Adipose tissue (tissue), 3 donors: ENCODE data around the gene GPR39. TPM values are rescaled to one million over a fixed set of nuclear protein-coding genes. Genes with fewer than 3 reads are reported as not detected.

Experiments used
- H3K27ac ChIP-seq: one replicate; pipeline ENCODE4 v1.5.1; 2013; ENCODE audit warnings: low read depth, low read length
- WGBS, 3 donors: extraction: QIAGEN DNeasy Blood & Tissue Kit; methylation state at CpG; one replicate each; pipeline ENCODE4 v1.1.7; 2013; 5-methylcytosine and 5-hydroxymethylcytosine counted together
- polyA plus RNA-seq, 3 donors: library from polyadenylated mRNA; stranded (reverse); fragments of 200-250 nt; gene quantifications; one replicate each; pipeline ENCODE4 v1.2.3, GENCODE V29; 2013
- donor health status: healthy with polysubstance abuse.
- donor health status: Bipolar disorder and iron deficiency.
- donor health status: healthy.

Gene GPR39
- polyA plus RNA-seq, 3 donors, result 0.54 to 2.9 TPM; not detected in 1

- H3K27ac ChIP-seq, result no peak overlapping the region
- 70 to 76% (median 75%) methylated on average over 4 of the region's 4 CpGs for WGBS, 3 donors
Measured at GRCh38 chr2:132607426-132608090, 191.0 kb downstream of the GPR39 start.

- H3K27ac ChIP-seq, result no peak overlapping the region
- 29 to 70% (median 68%) methylated on average over 6 of the region's 6 CpGs for WGBS, 3 donors
Measured at GRCh38 chr2:132608311-132608710, 191.7 kb downstream of the GPR39 start.

- WGBS, 3 donors, result 49 to 88% (median 87%) methylated on average over 8 of the region's 8 CpGs
Measured at GRCh38 chr2:132609101-132609890, 192.7 kb downstream of the GPR39 start.

GRCh38 chr2:132611719-132612118 lies 195.1 kb downstream of the GPR39 start:
- WGBS, 3 donors, result 47 to 64% (median 64%) methylated on average over 2 of the region's 2 CpGs
- no peak overlapping the region for H3K27ac ChIP-seq

More at GRCh38 chr2:132609101-132609890, 192.7 kb downstream of the GPR39 start:
- no peak overlapping the region for H3K27ac ChIP-seq

GRCh38 chr2:132615329-132616085 lies 198.9 kb downstream of the GPR39 start:
- H3K27ac ChIP-seq, result no peak overlapping the region
- 77 to 85% (median 83%) methylated on average over 5 of the region's 5 CpGs for WGBS, 3 donors

DNA sequence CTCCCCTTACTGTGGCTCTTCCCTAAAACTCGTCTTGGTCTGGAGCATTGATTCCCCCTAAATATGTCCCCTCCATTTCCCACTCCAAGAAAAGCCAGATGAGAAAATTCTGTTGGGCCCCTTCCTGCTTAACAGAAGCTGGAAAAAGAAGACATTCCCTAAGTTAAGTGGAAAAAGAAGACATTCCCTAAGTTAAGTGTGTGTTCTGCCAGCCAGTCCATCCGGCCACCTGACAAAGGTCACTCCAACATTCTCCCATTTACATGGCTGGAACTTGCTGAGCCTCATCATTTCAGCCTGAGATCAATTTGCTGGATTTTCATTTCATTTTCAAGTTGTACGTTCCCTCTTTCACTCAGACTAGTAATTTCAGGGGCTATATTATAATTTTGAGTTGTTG lies 201.4 kb downstream of the GPR39 start:
- no peak overlapping the region for H3K27ac ChIP-seq
- 53 to 67% (median 66%) methylated on average over 3 of the region's 3 CpGs for WGBS, 3 donors

DNA sequence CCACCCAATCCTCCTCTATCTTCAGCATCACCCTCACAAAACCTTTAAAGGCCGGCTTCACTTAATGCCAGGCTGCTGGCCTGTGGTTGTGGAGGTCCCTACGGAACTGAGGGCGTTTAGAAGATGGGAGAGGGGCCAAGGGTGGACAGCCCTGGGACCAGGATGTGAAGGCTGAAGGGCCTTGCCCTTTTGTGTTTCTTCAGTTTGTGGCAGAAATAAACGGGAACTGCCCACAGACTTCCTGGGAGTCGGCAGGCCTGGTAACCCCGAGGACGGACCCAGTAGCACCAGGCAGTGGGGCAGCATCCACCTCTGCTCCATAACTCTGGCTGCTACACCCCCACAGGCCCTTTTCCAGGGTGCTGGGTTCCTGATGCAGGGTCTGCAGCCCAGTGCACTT lies 202.1 kb downstream of the GPR39 start:
- no peak overlapping the region for H3K27ac ChIP-seq
- 73 to 88% (median 76%) methylated on average over 7 of the region's 7 CpGs for WGBS, 3 donors

DNA sequence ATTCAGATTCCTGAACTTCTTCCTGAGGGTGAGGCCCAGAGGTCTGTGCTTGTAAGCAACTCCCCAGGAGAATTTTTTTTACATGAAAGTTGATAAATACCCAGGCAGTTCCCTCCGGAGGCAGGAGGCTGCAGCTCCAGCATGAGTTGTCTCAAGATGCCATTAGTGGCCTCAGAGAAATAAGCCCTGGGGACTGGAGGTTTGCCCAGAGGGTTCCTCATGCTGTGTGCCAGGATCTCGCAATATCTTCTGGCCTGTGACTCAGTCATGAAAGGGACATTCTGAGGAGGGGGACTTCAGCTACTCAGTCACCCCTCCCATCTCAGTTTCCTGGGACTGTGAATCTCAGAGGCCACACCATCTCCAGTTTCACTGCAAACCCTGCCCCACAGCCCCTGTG lies 203.5 kb downstream of the GPR39 start:
- no peak overlapping the region for H3K27ac ChIP-seq
- WGBS, 3 donors, result 43 to 72% (median 63%) methylated on average over 2 of the region's 2 CpGs

DNA sequence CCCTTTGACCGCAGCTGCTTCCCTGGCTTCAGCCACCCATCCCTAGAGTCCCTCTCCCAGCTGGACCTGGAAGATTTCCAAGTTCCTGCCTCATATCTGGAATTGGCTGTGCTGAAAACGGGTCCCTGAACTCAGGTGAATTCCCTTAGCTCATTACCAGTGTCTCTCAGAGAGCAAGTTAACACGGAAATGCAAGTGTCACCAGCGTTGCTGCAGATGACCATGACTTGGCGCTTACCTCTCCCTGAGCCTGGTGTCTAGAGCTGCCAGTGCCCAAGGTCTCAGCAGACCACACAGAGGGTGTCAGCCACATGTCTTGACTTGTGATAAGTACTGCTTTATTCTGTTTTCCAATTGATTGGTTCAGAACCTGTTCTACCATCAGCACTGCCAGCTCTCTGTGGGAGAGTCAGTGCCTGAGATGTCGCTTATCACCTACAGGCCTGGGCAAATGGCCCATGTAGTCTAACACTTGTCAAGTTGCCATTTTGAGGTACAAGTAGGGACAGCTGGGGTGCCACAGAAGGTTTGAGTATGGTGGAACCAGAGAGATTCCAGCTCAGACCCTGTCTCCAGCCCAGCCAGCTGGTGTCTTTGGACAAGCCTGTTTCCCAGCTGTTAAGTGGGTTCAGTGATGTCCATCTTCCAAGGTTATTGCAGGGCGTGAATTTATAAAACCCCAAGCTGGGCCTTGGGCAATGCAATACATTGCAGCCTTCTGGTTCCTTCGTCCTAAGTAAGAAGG lies 204.7 kb downstream of the GPR39 start:
- H3K27ac ChIP-seq, result no peak overlapping the region
- WGBS, 3 donors, result 25 to 68% (median 66%) methylated on average over 8 of the region's 8 CpGs

DNA sequence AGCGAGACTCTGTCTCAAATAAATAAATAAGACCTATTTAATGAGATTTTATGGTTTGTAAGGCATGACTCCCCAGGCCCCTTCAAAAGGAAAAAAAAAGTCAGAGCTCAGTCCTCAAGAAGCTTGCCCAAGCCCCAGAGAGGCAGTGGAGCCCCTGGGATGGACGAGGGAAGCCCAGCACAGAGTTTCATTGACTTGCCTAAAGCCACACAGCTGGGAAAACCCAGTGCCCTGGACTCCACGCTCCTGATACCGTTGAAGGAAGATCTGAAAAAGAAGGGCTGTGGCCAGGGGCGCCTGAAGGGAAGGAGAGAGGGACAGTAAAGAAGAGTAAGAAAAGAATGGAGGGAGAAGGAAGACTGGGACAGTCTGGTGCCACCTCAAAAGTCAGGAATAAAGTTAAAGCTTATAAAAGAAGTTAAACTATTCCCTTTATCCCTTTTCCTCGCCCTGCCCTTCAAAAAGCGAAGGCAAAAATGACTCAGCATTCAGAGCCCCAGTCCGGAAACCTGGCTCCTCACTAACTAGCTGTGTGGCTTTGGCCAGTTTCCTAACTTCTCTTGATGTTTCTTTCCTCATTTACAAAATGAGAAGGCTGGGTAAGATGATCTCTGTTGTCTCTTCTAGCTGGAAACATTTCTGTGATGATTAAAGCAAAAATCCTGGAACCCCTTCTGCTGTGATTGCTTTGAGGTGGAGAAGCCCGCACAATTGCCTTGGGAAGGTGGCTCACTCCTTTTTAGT lies 206.7 kb downstream of the GPR39 start:
- WGBS, 3 donors, result 54 to 84% (median 63%) methylated on average over 9 of the region's 9 CpGs
- no peak overlapping the region for H3K27ac ChIP-seq

DNA sequence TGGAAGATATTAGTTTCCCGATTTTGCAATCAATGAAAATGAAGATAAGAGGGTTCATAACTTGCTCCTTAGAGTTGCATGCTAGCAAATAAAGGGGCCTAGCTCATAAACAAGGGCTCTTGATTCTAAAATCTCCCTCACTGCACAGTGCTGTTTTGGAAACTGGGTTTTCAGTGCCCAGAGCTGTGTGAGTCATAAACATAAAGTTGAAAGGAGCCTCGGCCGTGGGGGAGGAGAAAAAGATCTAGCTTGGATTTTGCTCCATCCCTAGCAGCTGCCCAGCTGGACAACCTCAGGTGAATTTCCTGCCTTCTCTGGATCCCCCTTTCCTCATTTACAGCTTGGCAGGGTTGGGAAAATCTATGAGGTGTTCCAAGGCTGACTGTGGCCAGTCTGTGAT lies 210.9 kb downstream of the GPR39 start:
- H3K27ac ChIP-seq, result no peak overlapping the region
- 69 to 76% (median 75%) methylated on average over 3 of the region's 3 CpGs for WGBS, 3 donors

DNA sequence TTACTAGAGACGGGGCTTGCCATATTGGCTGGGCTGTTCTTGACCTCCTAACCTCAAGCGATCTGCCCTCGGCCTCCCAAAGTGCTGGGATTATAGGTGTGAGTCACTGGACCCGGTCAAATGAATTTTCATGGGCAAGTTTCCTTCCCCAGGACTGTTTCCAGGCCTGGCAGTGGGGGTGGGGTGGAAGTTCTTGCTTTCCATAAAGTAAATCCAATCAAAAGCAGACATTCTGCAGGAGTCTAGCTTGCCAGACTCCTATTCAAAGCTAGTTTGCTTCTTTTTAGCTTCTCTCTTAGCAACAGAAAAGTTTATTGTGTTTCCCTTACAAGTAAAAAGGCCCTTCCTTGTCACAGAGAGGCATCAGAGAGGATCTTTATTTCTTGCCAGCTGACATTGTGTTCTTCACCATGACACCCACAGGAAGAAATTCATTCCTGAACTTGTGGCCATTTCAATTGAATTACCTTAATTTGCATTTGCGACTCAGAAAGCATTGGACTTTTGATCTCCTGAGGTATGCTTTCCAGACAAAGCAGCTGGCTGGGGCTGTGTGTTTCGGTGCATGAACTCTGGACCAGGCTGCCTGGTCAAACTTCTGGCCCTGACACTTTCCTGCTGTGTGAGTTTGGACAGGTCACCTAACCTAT lies 215.5 kb downstream of the GPR39 start:
- no peak overlapping the region for H3K27ac ChIP-seq
- 53 to 69% (median 58%) methylated on average over 6 of the region's 6 CpGs for WGBS, 3 donors

GRCh38 chr2:132633635-132634034 lies 217.0 kb downstream of the GPR39 start:
- WGBS, 3 donors, result 93 to 97% (median 95%) methylated on average over 2 of the region's 2 CpGs

GRCh38 chr2:132636346-132636745 lies 219.7 kb downstream of the GPR39 start:
- WGBS, 3 donors, result 13 to 42% (median 33%) methylated on average over 1 of the region's 1 CpG
- H3K27ac ChIP-seq, result no peak overlapping the region

More at GRCh38 chr2:132633635-132634034, 217.0 kb downstream of the GPR39 start:
- H3K27ac ChIP-seq, result no peak overlapping the region

DNA sequence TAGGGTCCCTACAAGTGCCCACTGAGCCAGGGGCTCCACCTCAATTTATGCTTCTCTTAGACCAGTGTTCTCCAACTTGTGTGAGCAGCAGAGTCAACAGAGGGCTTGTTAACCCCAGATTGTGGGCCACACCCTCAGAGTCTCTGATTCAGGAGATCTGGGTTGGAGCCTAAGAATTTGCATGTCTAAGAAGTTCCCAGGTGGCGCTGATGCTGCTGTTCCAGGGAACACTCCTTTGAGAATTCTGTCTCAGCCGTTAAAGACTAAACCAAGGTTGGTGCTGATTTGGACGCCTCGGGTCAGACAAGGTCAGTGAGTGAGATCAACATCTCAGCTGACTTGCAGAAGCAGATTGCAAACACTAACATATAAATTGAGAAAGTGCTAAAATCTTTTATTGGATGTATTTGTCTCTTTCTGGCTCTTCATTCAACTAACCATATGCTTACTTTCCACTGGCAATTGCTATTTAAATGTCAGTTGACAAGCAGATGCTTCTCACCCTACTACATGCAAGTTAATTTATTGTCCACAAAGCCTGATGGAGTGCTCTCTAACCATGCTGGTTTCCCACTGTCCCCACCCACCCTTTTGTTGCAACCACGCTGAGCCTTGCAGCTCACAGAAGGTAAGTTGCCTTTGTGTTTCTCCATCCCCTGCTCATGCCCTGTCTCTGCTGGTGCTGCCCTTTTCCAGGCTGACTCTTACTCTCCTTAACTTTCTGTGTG lies 221.9 kb downstream of the GPR39 start:
- no peak overlapping the region for H3K27ac ChIP-seq
- WGBS, 3 donors, result 65 to 86% (median 83%) methylated on average over 5 of the region's 5 CpGs

GRCh38 chr2:132640116-132640515 lies 223.5 kb downstream of the GPR39 start:
- no peak overlapping the region for H3K27ac ChIP-seq

GRCh38 chr2:132641819-132642218 lies 225.2 kb downstream of the GPR39 start:
- H3K27ac ChIP-seq, result no peak overlapping the region
